HG03575 (cell line): ENCODE data around the gene DCHS2.

Source experiments
- ATAC-seq: cut with Tn5 transposase; IDR thresholded peaks from one replicate; pipeline ENCODE4 v1.9.1; 2021; ENCODE audit not compliant: unreplicated experiment, insufficient number of reproducible peaks, low FRiP score; ENCODE audit errors: extremely low read depth

DCHS2 gene

GRCh38 chr4:154416190-154416547, 75.4 kb downstream of the DCHS2 start:
- no peak for ATAC-seq

GRCh38 chr4:154415313-154415712, 76.3 kb downstream of the DCHS2 start:
- no peak for ATAC-seq

- ATAC-seq: no peak
Measured at GRCh38 chr4:154414796-154415195, 76.8 kb downstream of the DCHS2 start.

- ATAC-seq: no peak
Measured at GRCh38 chr4:154414371-154414770, 77.2 kb downstream of the DCHS2 start.

GRCh38 chr4:154407443-154407842, 84.2 kb downstream of the DCHS2 start:
- ATAC-seq: no peak

GRCh38 chr4:154406018-154406795, 85.4 kb downstream of the DCHS2 start:
- peak; percentile 91 for ATAC-seq

GRCh38 chr4:154399259-154399974, 92.2 kb downstream of the DCHS2 start:
- ATAC-seq: no peak

GRCh38 chr4:154390324-154390723, 101.3 kb downstream of the DCHS2 start:
- ATAC-seq: no peak

GRCh38 chr4:154389148-154389547, 102.5 kb downstream of the DCHS2 start:
- no peak for ATAC-seq

GRCh38 chr4:154384012-154384411, 107.6 kb downstream of the DCHS2 start:
- no peak for ATAC-seq

GRCh38 chr4:154376486-154376885, 115.1 kb downstream of the DCHS2 start:
- no peak for ATAC-seq

- no peak for ATAC-seq
Measured at GRCh38 chr4:154368060-154368459, 123.5 kb downstream of the DCHS2 start.

- no peak for ATAC-seq
Measured at GRCh38 chr4:154367659-154368058, 123.9 kb downstream of the DCHS2 start.

GRCh38 chr4:154366956-154367355, 124.6 kb downstream of the DCHS2 start:
- no peak for ATAC-seq

- ATAC-seq: no peak
Measured at GRCh38 chr4:154364066-154364845, 127.3 kb downstream of the DCHS2 start.

- ATAC-seq: peak; percentile 49
Measured at GRCh38 chr4:154361450-154361849, 130.1 kb downstream of the DCHS2 start.

- ATAC-seq: no peak
Measured at GRCh38 chr4:154360491-154360890, 131.1 kb downstream of the DCHS2 start.

GRCh38 chr4:154354883-154355282, 136.7 kb downstream of the DCHS2 start:
- no peak for ATAC-seq

- ATAC-seq: no peak
Measured at GRCh38 chr4:154349829-154350228, 141.8 kb downstream of the DCHS2 start.

GRCh38 chr4:154348657-154349056, 142.9 kb downstream of the DCHS2 start:
- no peak for ATAC-seq
